WTC11 (cell line): Measurements from ENCODE around the gene FAM193A. TPM values are rescaled to one million over a fixed set of nuclear protein-coding genes. Genes with fewer than 3 reads are reported as not detected.

Experiments
- ATAC-seq: fragments of 200-7000 bp; cut with Tn5 transposase; 2 replicates; pipeline ENCODE4 v1.10.0; 2021; ENCODE audit warnings: mild to moderate bottlenecking, moderate library complexity
- CTCF ChIA-PET: fragments of 300-600 bp; sonication (Branson Sonifier 250); formaldehyde crosslinking; loops from one replicate; lab custom pipeline; 2021; ENCODE audit warnings: antibody characterized with exemption; lab: Charles Lee
- POLR2A ChIA-PET: fragments of 350-600 bp; sonication (Branson Sonifier 250); formaldehyde crosslinking; loops from one replicate; lab custom pipeline; 2021; ENCODE audit warnings: antibody characterized with exemption; lab: Charles Lee
- DNase-seq: peaks from one replicate; pipeline ENCODE4 v3.0.0; 2021; ENCODE audit warnings: low spot score
- H3K27ac Mint-ChIP-seq: 2 replicates; pipeline ENCODE4 v1.8.0; 2021; ENCODE audit warnings: mixed read lengths
- H3K27me3 Mint-ChIP-seq: 2 replicates; pipeline ENCODE4 v1.8.0; 2021; ENCODE audit warnings: low read depth, mild to moderate bottlenecking, moderate library complexity, mixed read lengths
- H3K36me3 Mint-ChIP-seq: 2 replicates; pipeline ENCODE4 v1.8.0; 2021; ENCODE audit warnings: mixed read lengths
- H3K4me1 Mint-ChIP-seq: 2 replicates; pipeline ENCODE4 v1.8.0; 2022; ENCODE audit warnings: mixed read lengths
- H3K4me3 Mint-ChIP-seq: 2 replicates; pipeline ENCODE4 v1.8.0; 2021; ENCODE audit warnings: mild to moderate bottlenecking, moderate library complexity, mixed read lengths
- H3K9me3 Mint-ChIP-seq: 2 replicates; pipeline ENCODE4 v1.8.0; 2021; ENCODE audit warnings: mixed read lengths
- CREM ChIP-seq: sonication (generic); formaldehyde crosslinking; IDR thresholded peaks from 2 replicates; pipeline ENCODE4 v1.8.1; 2022; ENCODE audit warnings: mild to moderate bottlenecking, missing genetic modification reagents, moderate library complexity
- ESRRA ChIP-seq: sonication (generic); formaldehyde crosslinking; IDR thresholded peaks from 2 replicates; pipeline ENCODE4 v1.8.1; 2022; ENCODE audit warnings: mild to moderate bottlenecking, missing genetic modification reagents, borderline replicate concordance
- FOXK1 ChIP-seq: sonication (generic); formaldehyde crosslinking; IDR thresholded peaks from 2 replicates; pipeline ENCODE4 v1.8.0; 2022; ENCODE audit warnings: mild to moderate bottlenecking, moderate library complexity, missing genetic modification reagents
- GABPB1 ChIP-seq: sonication (generic); formaldehyde crosslinking; IDR thresholded peaks from 2 replicates; pipeline ENCODE4 v1.8.1; 2023; ENCODE audit warnings: mild to moderate bottlenecking, missing genetic modification reagents
- GTF2I ChIP-seq: fragments of 250-450 bp; sonication (Bioruptor Pico); conservative IDR thresholded peaks from 2 replicates; pipeline ENCODE4 v1.4.0; 2021; ENCODE audit warnings: mild to moderate bottlenecking
- MAX ChIP-seq: sonication (generic); formaldehyde crosslinking; IDR thresholded peaks from 2 replicates; pipeline ENCODE4 v1.8.0; 2022; ENCODE audit warnings: mild to moderate bottlenecking, missing genetic modification reagents
- MLX ChIP-seq: sonication (generic); formaldehyde crosslinking; IDR thresholded peaks from 2 replicates; pipeline ENCODE4 v1.8.1; 2023; ENCODE audit warnings: mild to moderate bottlenecking, missing genetic modification reagents, moderate library complexity
- MYBL2 ChIP-seq: sonication (generic); formaldehyde crosslinking; IDR thresholded peaks from 2 replicates; pipeline ENCODE4 v1.8.1; 2023; ENCODE audit warnings: mild to moderate bottlenecking, moderate library complexity, missing genetic modification reagents
- NR2C2 ChIP-seq: sonication (generic); formaldehyde crosslinking; IDR thresholded peaks from 2 replicates; pipeline ENCODE4 v1.8.0; 2022; ENCODE audit warnings: mild to moderate bottlenecking, missing genetic modification reagents
- SMAD3 ChIP-seq: sonication (generic); formaldehyde crosslinking; IDR thresholded peaks from 2 replicates; pipeline ENCODE4 v1.8.0; 2022; ENCODE audit warnings: missing genetic modification reagents, mild to moderate bottlenecking, borderline replicate concordance
- SOX15 ChIP-seq: fragments of 250-450 bp; sonication (Bioruptor Pico); IDR thresholded peaks from 2 replicates; pipeline ENCODE4 v1.9.0; 2021; ENCODE audit warnings: mild to moderate bottlenecking
- ZMAT4 ChIP-seq: fragments of 250-450 bp; sonication (Bioruptor Pico); IDR thresholded peaks from 2 replicates; pipeline ENCODE4 v1.9.0; 2021; ENCODE audit warnings: mild to moderate bottlenecking
- ZNF263 ChIP-seq: sonication (generic); formaldehyde crosslinking; IDR thresholded peaks from 2 replicates; pipeline ENCODE4 v1.8.1; 2022; ENCODE audit warnings: low read depth, mild to moderate bottlenecking, moderate library complexity, missing genetic modification reagents
- ZNF671 ChIP-seq: fragments of 250-450 bp; sonication (Bioruptor Pico); IDR thresholded peaks from 2 replicates; pipeline ENCODE4 v1.8.0; 2021; ENCODE audit warnings: mild to moderate bottlenecking
- total RNA-seq: library from RNA; stranded (reverse); gene quantifications from 3 replicates; pipeline ENCODE4 v1.2.3, GENCODE V29; 2021
- TF ChIP-seq, protein P1 (sequence below): fragments of 250-450 bp; sonication (Bioruptor Pico); conservative IDR thresholded peaks from 2 replicates; pipeline ENCODE4 v1.9.0; 2021; ENCODE audit warnings: mild to moderate bottlenecking
- TF ChIP-seq, protein P2 (sequence below): sonication (generic); formaldehyde crosslinking; IDR thresholded peaks from 2 replicates; pipeline ENCODE4 v1.8.0; 2023; ENCODE audit warnings: mild to moderate bottlenecking, missing genetic modification reagents
- TF ChIP-seq, protein P3 (sequence below): sonication (generic); formaldehyde crosslinking; IDR thresholded peaks from 2 replicates; pipeline ENCODE4 v1.8.0; 2023; ENCODE audit warnings: missing genetic modification reagents
- TF ChIP-seq, protein P4 (sequence below): sonication (generic); formaldehyde crosslinking; IDR thresholded peaks from 2 replicates; pipeline ENCODE4 v1.8.1; 2023; ENCODE audit warnings: mild to moderate bottlenecking, missing genetic modification reagents
- TF ChIP-seq, protein P5 (sequence below): sonication (generic); formaldehyde crosslinking; IDR thresholded peaks from 2 replicates; pipeline ENCODE4 v1.8.1; 2022; ENCODE audit warnings: mild to moderate bottlenecking, missing genetic modification reagents, moderate library complexity, borderline replicate concordance
- TF ChIP-seq, protein P6 (sequence below): sonication (generic); formaldehyde crosslinking; IDR thresholded peaks from 2 replicates; pipeline ENCODE4 v1.8.0; 2022; ENCODE audit warnings: mild to moderate bottlenecking, missing genetic modification reagents

FAM193A gene
- total RNA-seq, 1 experiment from 2014 or later, result 28.1 TPM

DNA sequence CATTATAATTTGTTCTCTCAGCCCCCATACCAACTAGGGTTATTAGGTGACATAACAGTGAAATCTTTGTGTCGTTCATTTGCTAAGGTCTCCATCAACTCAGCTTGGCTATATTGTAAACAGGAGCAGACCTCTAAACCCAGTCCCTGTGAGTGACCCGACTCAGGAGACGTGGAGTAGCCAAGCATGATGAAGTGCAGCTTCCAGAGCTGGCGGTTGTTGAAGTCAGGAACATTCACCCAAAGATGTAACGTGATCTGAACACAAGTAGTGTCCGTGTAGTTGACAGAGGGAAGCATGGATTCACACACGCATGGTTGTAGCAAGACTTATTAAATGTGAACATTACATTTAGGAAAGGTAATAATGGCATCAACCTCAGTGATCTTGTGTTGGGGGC lies 102.3 kb downstream of the FAM193A start:
- H3K9me3 Mint-ChIP-seq, result no peaks in the 10 kb centered on the region
- no peak overlapping the region; the same call in 1 of the 2 replicates for H3K27ac Mint-ChIP-seq
- no peak for TF ChIP-seq NR2C2 (CRISPR knock-in tag)
- no peak for TF ChIP-seq FOXK1
- TF ChIP-seq, protein P1, sequence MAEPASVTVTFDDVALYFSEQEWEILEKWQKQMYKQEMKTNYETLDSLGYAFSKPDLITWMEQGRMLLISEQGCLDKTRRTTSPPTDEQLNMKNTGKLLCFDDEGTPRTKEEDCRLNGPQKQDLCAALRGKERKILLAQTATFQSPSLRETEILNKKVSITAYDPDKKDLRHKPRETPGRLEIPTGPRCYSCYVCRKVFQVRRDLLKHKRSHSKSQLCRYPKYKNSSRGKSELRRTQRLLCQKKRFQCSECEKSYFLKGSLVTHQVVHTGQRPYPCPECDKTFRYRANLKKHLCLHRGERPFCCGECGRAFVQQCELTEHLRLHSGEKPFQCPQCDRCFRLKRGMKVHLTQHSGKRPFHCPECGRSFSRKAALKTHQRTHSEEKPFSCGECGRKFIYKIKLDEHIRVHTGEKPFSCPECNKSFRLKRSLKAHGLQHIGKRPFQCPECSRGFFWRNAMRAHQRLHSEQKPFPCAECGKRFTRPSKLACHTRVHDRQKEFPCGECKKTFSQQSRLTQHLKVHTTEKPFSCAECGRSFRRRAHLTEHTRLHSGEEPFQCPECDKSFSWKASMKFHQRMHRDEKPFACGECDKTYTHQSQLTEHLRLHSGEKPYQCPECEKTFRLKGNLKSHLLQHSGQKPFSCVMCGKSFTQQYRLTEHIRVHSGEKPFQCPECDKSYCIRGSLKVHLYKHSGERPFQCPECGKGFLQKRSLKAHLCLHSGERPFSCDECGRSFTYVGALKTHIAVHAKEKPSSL (CRISPR knock-in tag), result no peak
- TF ChIP-seq, protein P2, sequence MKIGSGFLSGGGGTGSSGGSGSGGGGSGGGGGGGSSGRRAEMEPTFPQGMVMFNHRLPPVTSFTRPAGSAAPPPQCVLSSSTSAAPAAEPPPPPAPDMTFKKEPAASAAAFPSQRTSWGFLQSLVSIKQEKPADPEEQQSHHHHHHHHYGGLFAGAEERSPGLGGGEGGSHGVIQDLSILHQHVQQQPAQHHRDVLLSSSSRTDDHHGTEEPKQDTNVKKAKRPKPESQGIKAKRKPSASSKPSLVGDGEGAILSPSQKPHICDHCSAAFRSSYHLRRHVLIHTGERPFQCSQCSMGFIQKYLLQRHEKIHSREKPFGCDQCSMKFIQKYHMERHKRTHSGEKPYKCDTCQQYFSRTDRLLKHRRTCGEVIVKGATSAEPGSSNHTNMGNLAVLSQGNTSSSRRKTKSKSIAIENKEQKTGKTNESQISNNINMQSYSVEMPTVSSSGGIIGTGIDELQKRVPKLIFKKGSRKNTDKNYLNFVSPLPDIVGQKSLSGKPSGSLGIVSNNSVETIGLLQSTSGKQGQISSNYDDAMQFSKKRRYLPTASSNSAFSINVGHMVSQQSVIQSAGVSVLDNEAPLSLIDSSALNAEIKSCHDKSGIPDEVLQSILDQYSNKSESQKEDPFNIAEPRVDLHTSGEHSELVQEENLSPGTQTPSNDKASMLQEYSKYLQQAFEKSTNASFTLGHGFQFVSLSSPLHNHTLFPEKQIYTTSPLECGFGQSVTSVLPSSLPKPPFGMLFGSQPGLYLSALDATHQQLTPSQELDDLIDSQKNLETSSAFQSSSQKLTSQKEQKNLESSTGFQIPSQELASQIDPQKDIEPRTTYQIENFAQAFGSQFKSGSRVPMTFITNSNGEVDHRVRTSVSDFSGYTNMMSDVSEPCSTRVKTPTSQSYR (CRISPR knock-in tag), result no peak
- TF ChIP-seq, protein P3, sequence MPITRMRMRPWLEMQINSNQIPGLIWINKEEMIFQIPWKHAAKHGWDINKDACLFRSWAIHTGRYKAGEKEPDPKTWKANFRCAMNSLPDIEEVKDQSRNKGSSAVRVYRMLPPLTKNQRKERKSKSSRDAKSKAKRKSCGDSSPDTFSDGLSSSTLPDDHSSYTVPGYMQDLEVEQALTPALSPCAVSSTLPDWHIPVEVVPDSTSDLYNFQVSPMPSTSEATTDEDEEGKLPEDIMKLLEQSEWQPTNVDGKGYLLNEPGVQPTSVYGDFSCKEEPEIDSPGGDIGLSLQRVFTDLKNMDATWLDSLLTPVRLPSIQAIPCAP (CRISPR knock-in tag), result no peak
- no peak for TF ChIP-seq ZNF671
- no peak for TF ChIP-seq ZMAT4 (CRISPR knock-in tag)
- no peak for TF ChIP-seq GABPB1
- no peak for TF ChIP-seq ZNF263
- no peak for TF ChIP-seq MLX (CRISPR knock-in tag)
- TF ChIP-seq, protein P4, sequence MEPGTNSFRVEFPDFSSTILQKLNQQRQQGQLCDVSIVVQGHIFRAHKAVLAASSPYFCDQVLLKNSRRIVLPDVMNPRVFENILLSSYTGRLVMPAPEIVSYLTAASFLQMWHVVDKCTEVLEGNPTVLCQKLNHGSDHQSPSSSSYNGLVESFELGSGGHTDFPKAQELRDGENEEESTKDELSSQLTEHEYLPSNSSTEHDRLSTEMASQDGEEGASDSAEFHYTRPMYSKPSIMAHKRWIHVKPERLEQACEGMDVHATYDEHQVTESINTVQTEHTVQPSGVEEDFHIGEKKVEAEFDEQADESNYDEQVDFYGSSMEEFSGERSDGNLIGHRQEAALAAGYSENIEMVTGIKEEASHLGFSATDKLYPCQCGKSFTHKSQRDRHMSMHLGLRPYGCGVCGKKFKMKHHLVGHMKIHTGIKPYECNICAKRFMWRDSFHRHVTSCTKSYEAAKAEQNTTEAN (CRISPR knock-in tag), result no peak
- no peak for TF ChIP-seq ESRRA (CRISPR knock-in tag)
- H3K27me3 Mint-ChIP-seq, result no peaks in the 10 kb centered on the region
- peaks cover 49% of the 10 kb centered on the region for H3K36me3 Mint-ChIP-seq
- DNase-seq, result no peak
- H3K4me3 Mint-ChIP-seq, result no peak overlapping the region
- no peaks in the 10 kb centered on the region for H3K4me1 Mint-ChIP-seq
- POLR2A ChIA-PET, result no interaction called here
- ATAC-seq, result no peak
- CTCF ChIA-PET, result no interaction called here

DNA sequence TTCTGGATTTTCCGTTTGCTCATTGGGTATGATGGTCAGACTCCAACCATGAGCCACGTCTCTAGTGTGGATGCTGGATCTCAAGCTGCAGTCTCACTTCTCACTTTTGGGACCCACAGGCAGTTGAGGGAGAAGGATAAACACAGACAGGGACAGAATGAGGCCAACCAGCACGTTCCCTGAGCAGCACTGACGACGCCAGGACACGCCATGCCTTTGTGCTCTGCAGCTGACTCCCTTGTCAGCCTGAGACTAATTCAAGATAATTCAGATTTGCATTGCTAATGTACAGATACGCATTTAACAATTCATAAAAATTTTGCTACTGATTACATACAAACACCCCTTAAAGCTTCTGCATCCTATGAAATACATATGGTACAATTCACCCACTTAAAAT lies 106.5 kb downstream of the FAM193A start:
- H3K36me3 Mint-ChIP-seq, result peaks cover 49% of the 10 kb centered on the region
- ChIA-PET CTCF (no interaction called here), POLR2A (no interaction called here)
- no peak overlapping the region for H3K4me3 Mint-ChIP-seq
- no peak for DNase-seq
- no peak for ATAC-seq
- H3K27ac Mint-ChIP-seq, result peak overlapping the region; percentile 49
- TF ChIP-seq GABPB1 (no peak), SOX15 (no peak), CREM (CRISPR knock-in tag) (no peak), GTF2I (no peak), ZNF263 (no peak), MYBL2 (CRISPR knock-in tag) (no peak), SMAD3 (CRISPR knock-in tag) (no peak), FOXK1 (no peak), MAX (no peak), MLX (CRISPR knock-in tag) (no peak)
- TF ChIP-seq, protein P1 (CRISPR knock-in tag), result no peak
- TF ChIP-seq, protein P5, sequence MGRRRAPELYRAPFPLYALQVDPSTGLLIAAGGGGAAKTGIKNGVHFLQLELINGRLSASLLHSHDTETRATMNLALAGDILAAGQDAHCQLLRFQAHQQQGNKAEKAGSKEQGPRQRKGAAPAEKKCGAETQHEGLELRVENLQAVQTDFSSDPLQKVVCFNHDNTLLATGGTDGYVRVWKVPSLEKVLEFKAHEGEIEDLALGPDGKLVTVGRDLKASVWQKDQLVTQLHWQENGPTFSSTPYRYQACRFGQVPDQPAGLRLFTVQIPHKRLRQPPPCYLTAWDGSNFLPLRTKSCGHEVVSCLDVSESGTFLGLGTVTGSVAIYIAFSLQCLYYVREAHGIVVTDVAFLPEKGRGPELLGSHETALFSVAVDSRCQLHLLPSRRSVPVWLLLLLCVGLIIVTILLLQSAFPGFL (CRISPR knock-in tag), result no peak
- TF ChIP-seq, protein P6, sequence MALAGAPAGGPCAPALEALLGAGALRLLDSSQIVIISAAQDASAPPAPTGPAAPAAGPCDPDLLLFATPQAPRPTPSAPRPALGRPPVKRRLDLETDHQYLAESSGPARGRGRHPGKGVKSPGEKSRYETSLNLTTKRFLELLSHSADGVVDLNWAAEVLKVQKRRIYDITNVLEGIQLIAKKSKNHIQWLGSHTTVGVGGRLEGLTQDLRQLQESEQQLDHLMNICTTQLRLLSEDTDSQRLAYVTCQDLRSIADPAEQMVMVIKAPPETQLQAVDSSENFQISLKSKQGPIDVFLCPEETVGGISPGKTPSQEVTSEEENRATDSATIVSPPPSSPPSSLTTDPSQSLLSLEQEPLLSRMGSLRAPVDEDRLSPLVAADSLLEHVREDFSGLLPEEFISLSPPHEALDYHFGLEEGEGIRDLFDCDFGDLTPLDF (CRISPR knock-in tag), result no peak
- H3K9me3 Mint-ChIP-seq, result no peaks in the 10 kb centered on the region
- no peaks in the 10 kb centered on the region for H3K4me1 Mint-ChIP-seq
- H3K27me3 Mint-ChIP-seq, result no peaks in the 10 kb centered on the region
